ENCODE data around the gene CMSS1. TPM values are rescaled to one million over a fixed set of nuclear protein-coding genes. Genes with fewer than 3 reads are reported as not detected.

The CMSS1 gene
- total RNA-seq, 4 donors from 2014 or later, result 1.8 to 41.2 (median 17.0) TPM

- peak overlapping the region; percentile 42 to 81 for H3K27ac ChIP-seq
Observed at GRCh38 chr3:100006570-100007271, 189.1 kb downstream of the CMSS1 start.

GRCh38 chr3:100007313-100007712, 189.7 kb downstream of the CMSS1 start:
- intact Hi-C loops (cut with DNase I; ENCODE audit: low total_unique reads), result no loop called here

More at GRCh38 chr3:100006570-100007271, 189.1 kb downstream of the CMSS1 start:
- Histone ChIP-seq H3K9me3 (no peaks in the 10 kb centered on the region), H3K4me3 (no peak overlapping the region), H3K36me3 (no peaks in the 10 kb centered on the region), H3K27me3 (no peaks in the 10 kb centered on the region), H3K4me1 (peaks cover 0 to 8% of the 10 kb centered on the region in 2 donors)
- peak in 3 of 4 experiments; percentile 4 to 31 (median 10) for TF ChIP-seq CTCF (IDR thresholded peaks at IDR 0.05)
- no peak for TF ChIP-seq POLR2A (IDR thresholded peaks at IDR 0.05)
- intact Hi-C loops (cut with DNase I; ENCODE audit: low total_unique reads), result no loop called here
- DNase-seq, result no peak

GRCh38 chr3:100008081-100008698, 190.5 kb downstream of the CMSS1 start:
- H3K27ac ChIP-seq, result peak overlapping the region in 1 of 2 donors; percentile 15
- no peaks in the 10 kb centered on the region for H3K36me3 ChIP-seq
- intact Hi-C loops (cut with DNase I; ENCODE audit: low total_unique reads), result no loop called here

More at GRCh38 chr3:100007313-100007712, 189.7 kb downstream of the CMSS1 start:
- no peaks in the 10 kb centered on the region for H3K27me3 ChIP-seq
- H3K27ac ChIP-seq, result peak overlapping the region; percentile 42 to 81
- peaks cover 0 to 5% of the 10 kb centered on the region in 2 donors for H3K4me1 ChIP-seq
- no peaks in the 10 kb centered on the region for H3K36me3 ChIP-seq
- H3K4me3 ChIP-seq, result no peak overlapping the region
- TF ChIP-seq POLR2A (IDR thresholded peaks at IDR 0.05) (no peak), CTCF (IDR thresholded peaks at IDR 0.05) (no peak)
- no peaks in the 10 kb centered on the region for H3K9me3 ChIP-seq
- no peak for DNase-seq

GRCh38 chr3:100009276-100010086, 191.8 kb downstream of the CMSS1 start:
- DNase-seq, result no peak
- H3K9me3 ChIP-seq, result no peaks in the 10 kb centered on the region
- no peaks in the 10 kb centered on the region for H3K27me3 ChIP-seq
- TF ChIP-seq POLR2A (IDR thresholded peaks at IDR 0.05), result no peak
- TF ChIP-seq CTCF (IDR thresholded peaks at IDR 0.05), result no peak
- no peak overlapping the region for H3K27ac ChIP-seq
- no peaks in the 10 kb centered on the region for H3K36me3 ChIP-seq
- H3K4me1 ChIP-seq, result no peaks in the 10 kb centered on the region
- intact Hi-C loops (cut with DNase I; ENCODE audit: low total_unique reads), result no loop called here
- no peak overlapping the region for H3K4me3 ChIP-seq

More at GRCh38 chr3:100008081-100008698, 190.5 kb downstream of the CMSS1 start:
- Histone ChIP-seq H3K27me3 (no peaks in the 10 kb centered on the region), H3K9me3 (no peaks in the 10 kb centered on the region), H3K4me3 (no peak overlapping the region), H3K4me1 (no peaks in the 10 kb centered on the region)
- TF ChIP-seq POLR2A (IDR thresholded peaks at IDR 0.05) (no peak), CTCF (IDR thresholded peaks at IDR 0.05) (no peak)
- no peak for DNase-seq

Measured in uterus (tissue), 4 donors.